GM21515 (cell line): ENCODE data around the gene RINT1.
"Not testable (repeated sequence)": the region's sequence is repeated elsewhere in the genome, so short reads cannot be mapped to it uniquely, and the experiment has no call there.

Experiments used
- ATAC-seq: cut with Tn5 transposase; IDR thresholded peaks from one replicate; pipeline ENCODE4 v1.9.1; 2021; ENCODE audit not compliant: unreplicated experiment

RINT1 gene

GRCh38 chr7:105531792-105532671 lies at the start of gene RINT1:
RINT1 (plus strand) TSS chr7:105532201; CDS start chr7:105532316, 115 bp downstream.
- ATAC-seq = peak; percentile 94

- ATAC-seq = no peak
Measured at GRCh38 chr7:105487579-105488571, 44.1 kb upstream of the RINT1 start.

- no peak for ATAC-seq
Measured at GRCh38 chr7:105489409-105489808, 42.6 kb upstream of the RINT1 start.

DNA sequence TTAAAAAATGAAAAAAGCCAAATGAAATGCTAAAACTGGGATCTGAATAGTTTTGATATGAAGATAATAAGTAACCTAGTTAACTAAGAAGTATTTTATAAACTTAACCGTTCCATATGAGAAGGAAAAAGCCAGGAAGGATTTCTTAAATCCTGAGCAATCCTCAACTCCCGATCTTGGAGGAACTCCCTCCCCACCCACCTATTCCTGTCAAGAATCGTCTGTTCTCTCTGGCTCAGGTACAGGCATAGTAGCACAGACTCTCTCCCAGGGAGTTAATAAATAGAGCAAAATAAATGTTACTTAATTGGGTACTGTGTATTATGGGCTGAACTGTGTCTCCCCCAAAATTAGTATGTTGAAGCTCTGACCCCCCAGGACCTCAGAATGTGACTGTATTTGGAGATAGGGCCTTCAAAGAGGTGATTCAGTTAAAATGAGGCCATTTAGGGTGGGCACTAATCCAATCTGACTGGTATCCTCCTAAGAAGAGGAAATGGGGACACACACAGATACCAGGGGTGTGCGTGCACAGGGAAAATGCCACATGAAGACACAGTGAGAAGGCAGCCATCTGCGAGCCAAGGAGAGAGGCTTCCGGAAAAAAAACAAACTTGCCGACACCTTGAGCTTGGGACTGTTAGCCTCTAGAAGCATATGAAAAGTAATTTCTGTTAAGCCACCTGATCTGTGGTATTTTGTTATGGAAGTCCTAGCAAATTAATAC lies 38.6 kb upstream of the RINT1 start:
- no peak for ATAC-seq

GRCh38 chr7:105493923-105494315 lies 38.1 kb upstream of the RINT1 start:
- no peak for ATAC-seq

DNA sequence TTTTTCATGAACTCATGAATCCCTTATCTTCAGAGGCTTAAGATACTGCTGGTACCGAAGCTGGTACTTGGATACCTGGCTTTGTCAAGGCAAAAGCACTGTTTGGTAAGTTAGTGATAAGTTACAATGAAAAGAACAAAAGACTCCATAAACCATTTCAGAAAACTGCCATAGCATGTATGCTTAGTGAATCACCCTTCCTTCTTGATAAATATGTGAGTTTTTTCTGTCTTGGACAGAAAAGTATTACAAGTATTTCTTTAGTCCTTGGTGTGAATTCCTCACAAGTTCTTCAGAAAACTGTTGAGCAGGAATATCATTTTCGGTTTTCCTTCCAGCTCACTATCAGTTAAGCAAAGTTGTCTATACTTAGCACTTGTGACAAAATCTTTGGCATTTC lies 35.5 kb upstream of the RINT1 start:
- ATAC-seq = no peak

GRCh38 chr7:105497016-105497415 lies 35.0 kb upstream of the RINT1 start:
- no peak for ATAC-seq

DNA sequence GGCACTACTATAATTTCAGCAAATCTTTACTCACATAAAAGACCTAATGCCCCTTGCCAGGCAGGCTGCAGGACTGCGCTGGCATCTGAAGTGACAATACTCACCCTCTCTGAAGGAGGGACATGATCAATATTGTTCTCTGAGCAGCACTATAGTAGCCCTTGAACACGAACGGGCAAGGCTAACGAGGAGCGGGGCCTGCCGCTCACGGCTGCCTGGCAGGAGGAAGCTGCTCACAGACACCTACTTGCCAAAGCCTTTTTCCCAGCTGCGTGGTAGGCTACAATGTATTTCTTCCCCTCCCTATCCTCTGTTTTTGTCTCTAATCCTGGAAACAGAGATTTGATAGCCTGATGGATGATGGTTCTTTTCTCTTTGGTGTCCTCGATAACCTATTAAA lies 29.8 kb upstream of the RINT1 start:
- no peak for ATAC-seq

DNA sequence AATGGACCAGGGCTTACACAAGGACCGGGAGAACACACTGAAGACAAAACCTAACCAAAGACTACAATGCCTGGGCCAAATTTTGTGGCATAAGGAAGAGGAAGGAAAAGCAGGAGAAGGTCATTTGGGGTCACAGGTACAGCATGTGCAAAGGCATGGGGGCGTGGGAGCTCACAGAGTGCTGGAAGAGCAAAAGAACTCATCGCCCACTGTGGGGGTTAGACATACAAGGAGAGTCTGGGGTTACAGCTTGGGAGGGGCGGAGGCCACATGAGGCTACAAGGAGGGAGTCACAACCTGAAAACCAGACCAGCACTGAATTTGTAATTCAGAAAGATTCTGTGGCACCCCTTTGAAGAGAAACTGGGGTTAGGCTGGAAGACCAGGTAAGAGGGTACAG lies 19.6 kb upstream of the RINT1 start:
- no peak for ATAC-seq

- ATAC-seq = no peak
Measured at GRCh38 chr7:105512926-105513526, 19.0 kb upstream of the RINT1 start.

DNA sequence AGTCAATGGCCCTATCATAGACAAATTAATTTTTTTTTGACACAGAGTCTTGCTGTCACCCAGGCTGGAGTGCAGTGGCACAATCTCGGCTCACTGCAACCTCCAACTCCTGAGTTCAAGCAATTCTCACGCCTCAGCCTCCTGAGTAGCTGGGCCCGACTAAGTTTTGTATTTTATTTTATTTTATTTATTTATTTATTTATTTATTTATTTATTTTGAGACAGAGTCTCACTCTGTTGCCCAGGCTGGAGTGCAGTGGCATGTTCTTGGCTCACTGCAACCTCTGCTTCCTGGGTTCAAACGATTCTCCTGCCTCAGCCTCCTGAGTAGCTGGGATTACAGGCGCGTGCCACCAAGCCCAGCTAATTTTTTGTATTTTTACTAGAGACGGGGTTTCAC lies 16.4 kb upstream of the RINT1 start:
- ATAC-seq = not testable (repeated sequence)

DNA sequence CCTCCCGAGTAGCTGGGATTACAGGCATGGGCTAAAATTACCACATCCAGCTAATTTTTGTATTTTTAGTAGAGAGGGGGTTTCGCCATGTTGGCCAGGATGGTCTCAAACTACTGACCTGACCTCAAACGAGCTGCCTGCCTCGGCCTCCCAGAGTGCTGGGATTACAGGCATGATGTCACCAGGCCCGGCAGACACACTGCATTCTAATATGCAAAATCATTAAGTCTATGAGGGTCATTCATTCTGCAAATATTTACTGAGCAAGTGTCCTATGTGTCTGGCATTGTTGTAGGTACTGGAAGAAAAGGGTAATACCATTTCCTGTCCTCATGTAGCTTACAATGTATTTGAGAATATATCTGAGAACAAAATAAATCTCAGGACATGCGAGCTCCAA lies 12.6 kb upstream of the RINT1 start:
- no peak for ATAC-seq

DNA sequence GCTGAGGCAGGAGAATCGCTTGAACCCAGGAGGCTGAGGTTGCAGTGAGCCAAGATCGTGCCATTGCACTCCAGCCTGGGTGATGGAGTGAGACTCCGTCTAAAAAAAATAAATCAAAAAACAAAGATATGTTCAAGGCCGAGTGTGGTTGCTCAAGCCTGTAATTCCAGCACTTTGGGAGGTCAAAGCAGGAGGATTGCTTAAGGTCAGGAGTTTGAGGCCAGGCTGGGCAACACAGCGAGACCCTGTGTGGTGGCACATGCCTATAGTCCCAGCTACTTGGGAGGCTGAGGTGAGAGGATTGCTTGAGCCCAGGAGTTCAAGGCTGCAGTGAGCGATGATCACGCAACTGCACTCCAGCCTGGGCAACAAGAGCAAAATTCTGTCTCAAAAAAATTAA lies 11.4 kb upstream of the RINT1 start:
- not testable (repeated sequence) for ATAC-seq

DNA sequence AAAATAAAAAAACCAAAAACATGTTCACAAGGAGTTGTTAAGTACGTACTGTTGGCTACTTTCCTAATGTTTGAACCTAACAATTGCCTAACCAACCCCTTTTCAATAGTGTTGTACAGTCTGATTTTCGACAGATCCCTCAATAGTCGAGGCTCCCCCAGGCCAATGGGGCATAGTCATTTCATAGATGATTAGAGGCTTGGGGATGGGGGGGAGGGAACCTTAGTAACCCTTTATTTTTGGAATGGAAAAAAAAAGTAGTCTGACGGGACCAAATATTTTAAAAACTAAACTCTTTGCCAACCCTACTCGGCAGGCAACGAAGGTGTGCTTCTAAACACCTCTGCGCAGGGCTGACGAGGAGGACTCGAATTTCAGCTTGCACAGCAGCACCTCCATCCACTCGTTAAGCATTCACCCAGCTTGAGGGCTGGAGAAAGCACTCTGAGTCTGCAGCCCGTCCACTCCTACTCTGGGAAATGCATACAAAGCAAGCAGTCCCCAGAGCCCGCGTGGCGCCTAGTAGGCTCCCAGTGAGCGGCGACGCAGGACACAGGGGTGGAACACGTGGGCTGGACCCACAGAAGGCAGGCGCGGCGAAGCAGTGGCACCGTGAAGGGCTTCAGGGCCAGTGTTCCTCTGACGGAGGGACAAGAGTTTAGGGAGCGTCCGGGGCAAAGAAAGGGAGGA lies 10.8 kb upstream of the RINT1 start:
- peak; percentile 37 for ATAC-seq

- peak; percentile 89 for ATAC-seq
Measured at GRCh38 chr7:105521717-105522463, 10.1 kb upstream of the RINT1 start, which contains the start of gene PUS7. PUS7 (minus strand) TSS chr7:105522271; CDS start chr7:105508512, 13,759 bp downstream.

- ATAC-seq = not testable (repeated sequence)
Measured at GRCh38 chr7:105524423-105524822, 7.6 kb upstream of the RINT1 start.

DNA sequence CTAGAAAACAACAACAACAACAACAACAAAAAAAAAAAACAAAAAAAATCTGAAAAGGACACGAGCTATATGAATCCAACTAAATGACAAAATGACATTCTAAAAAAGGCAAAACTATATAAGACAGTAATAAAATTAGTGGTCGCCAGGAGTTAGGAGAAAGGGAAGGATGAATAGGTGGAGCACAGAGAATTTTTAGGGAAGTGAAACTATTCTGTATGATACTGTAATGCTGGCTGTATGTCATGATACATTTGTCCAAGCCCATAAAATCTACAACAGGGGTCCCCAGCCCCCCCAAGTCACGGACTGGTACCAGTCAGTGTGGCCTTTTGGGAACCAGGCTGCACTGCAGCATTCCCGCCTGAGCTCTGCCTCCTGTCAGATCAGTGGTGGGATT lies 7.2 kb upstream of the RINT1 start:
- ATAC-seq = no peak

DNA sequence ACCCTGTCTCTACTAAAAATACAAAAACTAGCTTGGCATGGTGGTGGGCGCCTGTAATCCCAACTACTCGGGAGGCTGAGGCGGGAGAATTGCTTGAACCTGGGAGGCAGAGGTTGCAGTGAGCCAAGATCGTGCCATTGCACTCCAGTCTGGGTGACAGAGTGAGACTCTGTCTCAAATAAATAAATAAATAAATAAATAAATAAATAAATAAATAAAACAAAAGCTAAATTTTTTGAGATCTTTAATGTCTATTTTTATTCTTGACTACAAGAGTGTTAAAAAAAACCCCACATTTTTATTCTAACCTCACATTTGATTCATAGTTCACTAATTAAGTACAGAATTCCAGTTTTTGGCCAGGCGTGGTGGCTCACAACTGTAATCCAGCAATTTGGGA lies 4.3 kb upstream of the RINT1 start:
- not testable (repeated sequence) for ATAC-seq

GRCh38 chr7:105530126-105530525 lies 1.9 kb upstream of the RINT1 start:
- no peak for ATAC-seq
